Spleen (tissue), 11 donors: ENCODE measurements around the gene RPS6KL1. TPM values are rescaled to one million over a fixed set of nuclear protein-coding genes. Genes with fewer than 3 reads are reported as not detected.

Experiments used
- DNase-seq: peaks from one replicate; pipeline ENCODE4 v3.0.0-alpha.2; 2020
- H3K27ac ChIP-seq, 8 donors: fragments of 200-600 bp; sonication (generic) in 7 of 8; 1 replicate in 4 of 8; 2 replicates in 4 of 8; pipeline versions ENCODE4 v1.5.0 to v1.8.0; 2016 to 2021; ENCODE audit warnings: inconsistent platforms in 4 of 8, mild to moderate bottlenecking in 4 of 8, moderate library complexity in 1 of 8
- H3K27me3 ChIP-seq, 7 donors: fragments of 200-600 bp; sonication (generic) in 6 of 7; replicated peaks in 1 of 7; 1 replicate in 4 of 7; 2 replicates in 3 of 7; pipeline versions ENCODE4 v1.5.0 to v1.8.0; 2016 to 2021; ENCODE audit warnings: inconsistent platforms in 3 of 7, mild to moderate bottlenecking in 1 of 7
- H3K36me3 ChIP-seq, 6 donors: fragments of 200-600 bp; sonication (generic) in 5 of 6; 1 replicate in 4 of 6; 2 replicates in 2 of 6; pipeline versions ENCODE4 v1.5.0 to v1.8.0; 2016 to 2021; ENCODE audit warnings: inconsistent platforms in 2 of 6
- H3K4me1 ChIP-seq, 6 donors: fragments of 200-600 bp; sonication (generic) in 5 of 6; 1 replicate in 3 of 6; 2 replicates in 3 of 6; pipeline versions ENCODE4 v1.5.0 to v1.8.0; 2016 to 2021; ENCODE audit warnings: inconsistent platforms in 3 of 6
- H3K4me3 ChIP-seq, 8 donors: fragments of 200-600 bp; sonication (generic) in 7 of 8; 1 replicate in 4 of 8; 2 replicates in 4 of 8; pipeline versions ENCODE4 v1.5.0 to v1.8.0; 2016 to 2021; ENCODE audit warnings: inconsistent platforms in 4 of 8, mild to moderate bottlenecking in 4 of 8, moderate library complexity in 2 of 8
- H3K9me3 ChIP-seq, 8 donors: fragments of 200-600 bp; sonication (generic) in 7 of 8; 1 replicate in 4 of 8; 2 replicates in 4 of 8; pipeline versions ENCODE4 v1.5.0 to v1.8.0; 2016 to 2021; ENCODE audit warnings: inconsistent platforms in 4 of 8
- CTCF ChIP-seq, 11 experiments: fragments of 200-600 bp in 7 of 11; fragments of 450-650 bp in 4 of 11; sonication (generic) in 4 of 11; IDR thresholded peaks in 8 of 11; conservative IDR thresholded peaks in 3 of 11; 1 replicate in 7 of 11; 2 replicates in 4 of 11; pipeline versions ENCODE4 v1.4.0 to v1.8.0; 2016 to 2021; ENCODE audit warnings: antibody characterized with exemption in 11 of 11, inconsistent platforms in 4 of 11, mild to moderate bottlenecking in 1 of 11
- POLR2A ChIP-seq, 3 donors: fragments of 450-650 bp; IDR thresholded peaks; one replicate each; pipeline ENCODE4 v1.5.1; 2017; ENCODE audit warnings: antibody characterized with exemption in 3 of 3, mild to moderate bottlenecking in 1 of 3
- POLR2AphosphoS5 ChIP-seq, 3 donors: sonication (generic); formaldehyde crosslinking; IDR thresholded peaks; one replicate each; pipeline ENCODE4 v1.5.1; 2017; ENCODE audit warnings: antibody characterized with exemption in 3 of 3
- WGBS, 5 donors: extraction: QIAGEN DNeasy Blood & Tissue Kit in 3 of 5; methylation state at CpG; one replicate each; pipeline versions ENCODE4 v1.1.5 to v1.1.7; 2013 to 2018; 5-methylcytosine and 5-hydroxymethylcytosine counted together
- intact Hi-C: fragments of 100-400 bp; cut with DNase I; formaldehyde crosslinking; loops from one replicate; pipeline ENCODE4 v1.15.0; 2023; ENCODE audit warnings: low total_unique reads
- polyA plus RNA-seq, 3 donors: library from polyadenylated mRNA; stranded (reverse); fragments of 200-250 nt; gene quantifications; one replicate each; pipeline ENCODE4 v1.2.1, GENCODE V29; 2013
- total RNA-seq, 7 donors: library from RNA; depleted of rRNA in 3 of 7; stranded (reverse); fragments of >200 nt in 3 of 7; fragmentation: NEBNext Ultra II Directional in 4 of 7; extraction: Animal tissue kit (Norgen Biotek cat#: 25700) in 4 of 7; gene quantifications; one replicate each; pipeline versions ENCODE4 v1.1.0 to v1.2.1, GENCODE V29; 2016 to 2021
- donor health status: healthy with polysubstance abuse.
- donor health status: DM: no; HTN: no; CAD: no; lungs with moderate emphysema.
- donor health status: DM: no; HTN: no; CAD: no.
- donor health status: Bipolar disorder and iron deficiency.
- donor health status: healthy.
- donor health status: DM: no; HTN: no; CAD: no.
- donor health status: DM: yes; HTN: yes; CAD: no.

Gene RPS6KL1
- total and polyA plus RNA-seq, 10 donors: 1.7 to 15.7 (median 4.7) TPM

GRCh38 chr14:74856366-74856765 lies 66.7 kb downstream of the RPS6KL1 start:
- DNase-seq: no peak
- Histone ChIP-seq H3K9me3 (no peaks in the 10 kb centered on the region), H3K4me3 (no peak overlapping the region), H3K36me3 (no peaks in the 10 kb centered on the region), H3K4me1 (peaks cover 0 to 49% (median 20%) of the 10 kb centered on the region in 6 donors), H3K27me3 (no peaks in the 10 kb centered on the region), H3K27ac (no peak overlapping the region)
- 61 to 100% (median 83%) methylated on average over 1 of the region's 1 CpG for WGBS, 5 donors
- intact Hi-C loops: no loop called here
- TF ChIP-seq POLR2AphosphoS5 (IDR thresholded peaks at IDR 0.05) (no peak), POLR2A (IDR thresholded peaks at IDR 0.05) (no peak), CTCF (IDR thresholded peaks at IDR 0.05 in 8 of 11, conservative IDR thresholded peaks at IDR 0.05 in 3 of 11) (no peak)

DNA sequence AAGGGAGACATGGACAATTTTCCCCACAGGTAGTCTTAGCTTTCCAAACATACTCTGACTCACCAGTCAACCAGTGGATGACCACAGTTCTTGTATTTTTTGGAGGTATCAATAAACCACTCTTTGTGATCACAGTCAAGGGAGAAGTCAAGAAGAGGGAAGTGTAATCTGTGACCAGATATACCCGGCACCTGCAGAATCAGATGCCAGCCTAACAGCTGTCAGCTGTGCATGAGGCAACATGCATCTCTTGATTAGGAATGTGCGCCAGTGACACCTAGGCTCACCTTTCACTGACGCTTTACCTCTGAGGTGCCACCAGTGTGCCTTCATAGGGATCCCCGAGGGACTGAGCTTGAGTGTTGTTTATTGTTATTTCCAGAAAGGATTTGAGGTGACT lies 67.1 kb downstream of the RPS6KL1 start:
- H3K4me1 ChIP-seq: peaks cover 0 to 45% (median 18%) of the 10 kb centered on the region in 6 donors
- no peak for DNase-seq
- H3K27me3 ChIP-seq: no peaks in the 10 kb centered on the region
- no peak for TF ChIP-seq POLR2AphosphoS5 (IDR thresholded peaks at IDR 0.05)
- no peak for TF ChIP-seq POLR2A (IDR thresholded peaks at IDR 0.05)
- WGBS, 5 donors: 52 to 80% (median 61%) methylated on average over 4 of the region's 4 CpGs
- H3K9me3 ChIP-seq: no peaks in the 10 kb centered on the region
- no peak overlapping the region for H3K27ac ChIP-seq
- intact Hi-C loops: no loop called here
- no peak overlapping the region for H3K4me3 ChIP-seq
- H3K36me3 ChIP-seq: no peaks in the 10 kb centered on the region

DNA sequence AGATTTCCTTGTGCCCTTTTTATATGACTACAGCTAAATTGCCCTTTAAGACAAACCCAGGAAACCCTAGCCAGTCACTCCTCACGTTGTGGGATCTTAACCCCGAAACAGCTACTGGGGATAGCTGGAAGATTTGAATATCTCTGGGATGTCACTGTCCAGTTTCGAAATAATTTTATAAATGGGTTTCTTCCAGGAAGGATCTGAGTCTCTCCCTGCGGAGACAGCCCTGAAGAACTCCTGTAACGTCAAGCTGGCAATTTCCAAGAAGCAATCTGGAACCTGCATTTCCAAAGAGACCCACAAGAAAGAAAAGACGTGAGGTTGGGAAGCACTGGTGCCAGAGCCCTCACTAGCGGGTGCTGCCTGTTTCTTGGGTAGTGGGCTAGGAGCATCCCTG lies 68.0 kb downstream of the RPS6KL1 start:
- intact Hi-C loops: no loop called here
- Histone ChIP-seq H3K36me3 (no peaks in the 10 kb centered on the region), H3K27me3 (no peaks in the 10 kb centered on the region), H3K9me3 (no peaks in the 10 kb centered on the region), H3K4me3 (no peak overlapping the region), H3K4me1 (peaks cover 0 to 39% (median 16%) of the 10 kb centered on the region in 6 donors), H3K27ac (no peak overlapping the region)
- TF ChIP-seq POLR2A (IDR thresholded peaks at IDR 0.05): no peak
- TF ChIP-seq POLR2AphosphoS5 (IDR thresholded peaks at IDR 0.05): no peak
- TF ChIP-seq CTCF (IDR thresholded peaks at IDR 0.05 in 8 of 11, conservative IDR thresholded peaks at IDR 0.05 in 3 of 11): no peak
- DNase-seq: no peak
- 75 to 83% (median 79%) methylated on average over 7 of the region's 7 CpGs for WGBS, 5 donors

Other genes starting within 250 kb of the RPS6KL1 start
- gene AREL1, start 210.2 kb downstream of the RPS6KL1 start, total RNA-seq: 10 to 100 TPM; 27.3 to 54.7 (median 41.7) TPM
- gene AREL1, start 210.2 kb downstream of the RPS6KL1 start, polyA plus RNA-seq: 1 to 10 TPM; 5.9 to 9.8 (median 8.2) TPM
- gene FCF1, start 210.1 kb downstream of the RPS6KL1 start, total RNA-seq: 10 to 100 TPM; 25.5 to 42.2 (median 37.5) TPM
- gene FCF1, start 210.1 kb downstream of the RPS6KL1 start, polyA plus RNA-seq: 10 to 100 TPM in 2 of 3 donors, 1 to 10 TPM in 1; 6.9 to 16.7 (median 11.8) TPM
- 100 to 1,000 TPM in 1 of 7 donors, 10 to 100 TPM in 6; 63.0 to 100 (median 79.8) TPM for gene YLPM1, start 159.9 kb downstream of the RPS6KL1 start, total RNA-seq
- gene YLPM1, start 159.9 kb downstream of the RPS6KL1 start, polyA plus RNA-seq: 10 to 100 TPM; 12.1 to 19.3 (median 16.7) TPM
- under 1 TPM in 2 of 7 donors, not detected in 5; 0.41 to 0.43 TPM for gene PROX2, start 47.1 kb downstream of the RPS6KL1 start, total RNA-seq
- under 1 TPM in 2 of 3 donors, not detected in 1; 0.06 to 0.09 TPM for gene PROX2, start 47.1 kb downstream of the RPS6KL1 start, polyA plus RNA-seq
- gene DLST, start 41.3 kb downstream of the RPS6KL1 start, total RNA-seq: 10 to 100 TPM; 70.9 to 80.0 (median 78.6) TPM
- 10 to 100 TPM; 33.1 to 48.5 (median 33.4) TPM for gene DLST, start 41.3 kb downstream of the RPS6KL1 start, polyA plus RNA-seq
- 1 to 10 TPM; 2.2 to 7.7 (median 2.7) TPM for gene PGF, start 32.3 kb upstream of the RPS6KL1 start, total RNA-seq
- 1 to 10 TPM in 2 of 3 donors, under 1 TPM in 1; 0.87 to 6.2 (median 2.7) TPM for gene PGF, start 32.3 kb upstream of the RPS6KL1 start, polyA plus RNA-seq
- gene EIF2B2, start 79.7 kb upstream of the RPS6KL1 start, total RNA-seq: 10 to 100 TPM; 18.7 to 38.1 (median 29.8) TPM
- gene EIF2B2, start 79.7 kb upstream of the RPS6KL1 start, polyA plus RNA-seq: 10 to 100 TPM; 16.0 to 24.4 (median 22.8) TPM
- gene MLH3, start 128.2 kb upstream of the RPS6KL1 start, total RNA-seq: 10 to 100 TPM; 24.8 to 37.7 (median 33.3) TPM
- 10 to 100 TPM; 14.8 to 19.8 (median 15.7) TPM for gene MLH3, start 128.2 kb upstream of the RPS6KL1 start, polyA plus RNA-seq
- gene ACYP1, start 140.8 kb upstream of the RPS6KL1 start, total RNA-seq: 10 to 100 TPM in 6 of 7 donors, 1 to 10 TPM in 1; 6.8 to 27.7 (median 15.8) TPM
- 10 to 100 TPM; 20.2 to 24.1 (median 21.3) TPM for gene ACYP1, start 140.8 kb upstream of the RPS6KL1 start, polyA plus RNA-seq
- gene ZC2HC1C, start 146.4 kb upstream of the RPS6KL1 start, total RNA-seq: 1 to 10 TPM in 6 of 7 donors, under 1 TPM in 1; 0.89 to 2.8 (median 1.1) TPM
- gene ZC2HC1C, start 146.4 kb upstream of the RPS6KL1 start, polyA plus RNA-seq: 1 to 10 TPM; 1.1 to 2.4 (median 1.2) TPM
- gene NEK9, start 203.8 kb upstream of the RPS6KL1 start, total RNA-seq: 100 to 1,000 TPM in 1 of 7 donors, 10 to 100 TPM in 6; 68.5 to 102 (median 86.5) TPM
- 10 to 100 TPM; 31.7 to 38.8 (median 33.0) TPM for gene NEK9, start 203.8 kb upstream of the RPS6KL1 start, polyA plus RNA-seq